Psoas muscle (tissue), 8 donors: ENCODE results near the gene DNAJC28. TPM values are rescaled to one million over a fixed set of nuclear protein-coding genes. Genes with fewer than 3 reads are reported as not detected.

Experiments used
- ATAC-seq, 4 donors: fragments of 200-7000 bp; cut with Tn5 transposase; one replicate each; pipeline ENCODE4 v1.9.1; 2020; ENCODE audit warnings: moderate library complexity in 3 of 4, mild to moderate bottlenecking in 2 of 4
- DNase-seq, 2 donors: peaks; one replicate each; pipeline ENCODE4 v3.0.0-alpha.2; 2020
- H3K27ac ChIP-seq: fragments of 200-600 bp; one replicate; pipeline ENCODE4 v1.8.0; 2022
- H3K27me3 ChIP-seq, 3 donors: fragments of 200-600 bp in 1 of 3; one replicate each; pipeline versions ENCODE4 v1.6.1 to v1.8.0; 2013 to 2022; ENCODE audit warnings: low read length in 2 of 3, mild to moderate bottlenecking in 2 of 3, moderate library complexity in 1 of 3; ENCODE audit not compliant: insufficient read depth in 3 of 3
- H3K36me3 ChIP-seq, 2 donors: fragments of 200-600 bp in 1 of 2; one replicate each; pipeline versions ENCODE4 v1.6.1 to v1.8.0; 2013 to 2022; ENCODE audit warnings: low read depth in 1 of 2, mild to moderate bottlenecking in 1 of 2, moderate library complexity in 1 of 2; ENCODE audit not compliant: insufficient read depth in 1 of 2
- H3K4me1 ChIP-seq: fragments of 200-600 bp; one replicate; pipeline ENCODE4 v1.8.0; 2022
- H3K4me3 ChIP-seq: fragments of 200-600 bp; one replicate; pipeline ENCODE4 v1.8.0; 2022; ENCODE audit warnings: mild to moderate bottlenecking
- H3K9me3 ChIP-seq: fragments of 200-600 bp; one replicate; pipeline ENCODE4 v1.8.0; 2022
- CTCF ChIP-seq: fragments of 200-600 bp; IDR thresholded peaks from one replicate; pipeline ENCODE4 v1.8.0; 2022; ENCODE audit warnings: antibody characterized with exemption
- WGBS, 3 donors: extraction: QIAGEN DNeasy Blood & Tissue Kit; methylation state at CpG; one replicate each; pipeline versions ENCODE4 v1.1.6 to v1.1.7; 2013; 5-methylcytosine and 5-hydroxymethylcytosine counted together
- intact Hi-C, 2 donors: fragments of 100-400 bp; cut with DNase I; formaldehyde crosslinking; loops; one replicate each; pipeline versions ENCODE4 v1.11.0 to v1.14.2; 2022
- polyA plus RNA-seq, 3 donors: library from polyadenylated mRNA; stranded (reverse); fragments of 200-250 nt; gene quantifications; one replicate each; pipeline ENCODE4 v1.2.3, GENCODE V29; 2013
- total RNA-seq, 4 donors: library from RNA; stranded (reverse); fragmentation: NEBNext Ultra II Directional in 2 of 4; extraction: Animal tissue kit (Norgen Biotek cat#: 25700) in 2 of 4; gene quantifications; one replicate each; pipeline versions ENCODE4 v1.2.1 to v1.2.4, GENCODE V29; 2021 to 2023
- donor health status: healthy with polysubstance abuse.
- donor health status: DM: no; HTN: no; CAD: no; lungs with moderate emphysema.
- donor health status: Bipolar disorder and iron deficiency.
- donor health status: healthy.
- donor health status: DM: yes; HTN: yes; CAD: no.
- donor health status: DM: no; HTN: no; CAD: no.
- donor health status: DM: no; HTN: no; CAD: no.
- donor health status: DM: yes; HTN: yes; CAD: no.

DNAJC28 gene
- total and polyA plus RNA-seq, 7 donors, result 2.9 to 7.6 (median 3.2) TPM

GRCh38 chr21:33490991-33491372 is 534 bp downstream of the DNAJC28 start:
- H3K27me3 ChIP-seq, result no peaks in the 10 kb centered on the region
- H3K4me3 ChIP-seq, result peak overlapping the region; percentile 78
- peaks cover 0 to 15% of the 10 kb centered on the region in 2 donors for H3K36me3 ChIP-seq
- H3K27ac ChIP-seq, result peak overlapping the region; percentile 85
- intact Hi-C loops, result no loop called here
- no peaks in the 10 kb centered on the region for H3K9me3 ChIP-seq
- ATAC-seq, result no peak
- TF ChIP-seq CTCF, result no peak
- no peak for DNase-seq
- WGBS, 3 donors, result 12 to 17% (median 13%) methylated on average over 12 of the region's 12 CpGs
- no peaks in the 10 kb centered on the region for H3K4me1 ChIP-seq

- WGBS, 3 donors, result 87 to 89% (median 88%) methylated on average over 4 of the region's 4 CpGs
- H3K4me1 ChIP-seq, result no peaks in the 10 kb centered on the region
- DNase-seq (no peak), ATAC-seq (no peak)
- H3K9me3 ChIP-seq, result no peaks in the 10 kb centered on the region
- TF ChIP-seq CTCF, result no peak
- intact Hi-C loops, result no loop called here
- peaks cover 0 to 15% of the 10 kb centered on the region in 2 donors for H3K36me3 ChIP-seq
- no peak overlapping the region for H3K4me3 ChIP-seq
- H3K27me3 ChIP-seq, result no peaks in the 10 kb centered on the region
- no peak overlapping the region for H3K27ac ChIP-seq
Measured at GRCh38 chr21:33488936-33489335, 2.6 kb downstream of the DNAJC28 start.

GRCh38 chr21:33487996-33488395 is 3.5 kb downstream of the DNAJC28 start:
- no peaks in the 10 kb centered on the region for H3K9me3 ChIP-seq
- no peak overlapping the region for H3K27ac ChIP-seq
- intact Hi-C loops, result no loop called here
- DNase-seq (no peak), ATAC-seq (no peak)
- TF ChIP-seq CTCF, result no peak
- no peaks in the 10 kb centered on the region for H3K4me1 ChIP-seq
- 90 to 94% (median 92%) methylated on average over 5 of the region's 5 CpGs for WGBS, 3 donors
- no peak overlapping the region for H3K4me3 ChIP-seq
- no peaks in the 10 kb centered on the region for H3K27me3 ChIP-seq
- peaks cover 0 to 15% of the 10 kb centered on the region in 2 donors for H3K36me3 ChIP-seq

- Histone ChIP-seq H3K9me3 (no peaks in the 10 kb centered on the region), H3K27ac (no peak overlapping the region), H3K27me3 (no peaks in the 10 kb centered on the region), H3K4me3 (no peak overlapping the region), H3K4me1 (peaks cover 6% of the 10 kb centered on the region), H3K36me3 (no peaks in the 10 kb centered on the region)
- ATAC-seq, result no peak
- WGBS, 3 donors, result 79 to 85% (median 81%) methylated on average over 9 of the region's 9 CpGs
- TF ChIP-seq CTCF, result no peak
- intact Hi-C loops, result no loop called here
- DNase-seq, result no peak
Measured at GRCh38 chr21:33481314-33481943, 10.1 kb downstream of the DNAJC28 start.
